Duodenal mucosa (tissue), 2 donors: ENCODE measurements around the gene VWA3B.

Experiments
- H3K27ac ChIP-seq: one replicate; pipeline ENCODE4 v1.7.0; 2013; ENCODE audit warnings: low read depth, low read length
- H3K27me3 ChIP-seq, 2 donors: one replicate each; pipeline ENCODE4 v1.7.0; 2013; ENCODE audit warnings: low read length in 2 of 2, control low read depth in 1 of 2; ENCODE audit not compliant: insufficient read depth in 2 of 2, control insufficient read depth in 1 of 2
- H3K36me3 ChIP-seq, 2 donors: one replicate each; pipeline ENCODE4 v1.7.0; 2013; ENCODE audit warnings: low read length in 2 of 2, control low read depth in 1 of 2; ENCODE audit not compliant: insufficient read depth in 2 of 2, control insufficient read depth in 1 of 2
- H3K4me1 ChIP-seq, 2 donors: one replicate each; pipeline ENCODE4 v1.7.0; 2013; ENCODE audit warnings: low read length in 2 of 2, control low read depth in 1 of 2; ENCODE audit not compliant: insufficient read depth in 2 of 2, control insufficient read depth in 1 of 2
- H3K4me3 ChIP-seq, 2 donors: one replicate each; pipeline ENCODE4 v1.7.0; 2013; ENCODE audit warnings: low read length in 2 of 2, low read depth in 1 of 2
- H3K9ac ChIP-seq, 2 donors: one replicate each; pipeline ENCODE4 v1.7.0; 2013; ENCODE audit warnings: low read length in 2 of 2, low read depth in 1 of 2
- H3K9me3 ChIP-seq, 2 donors: one replicate each; pipeline ENCODE4 v1.7.0; 2013; ENCODE audit warnings: low read length in 2 of 2, control low read depth in 1 of 2; ENCODE audit not compliant: control insufficient read depth in 1 of 2

VWA3B gene

DNA sequence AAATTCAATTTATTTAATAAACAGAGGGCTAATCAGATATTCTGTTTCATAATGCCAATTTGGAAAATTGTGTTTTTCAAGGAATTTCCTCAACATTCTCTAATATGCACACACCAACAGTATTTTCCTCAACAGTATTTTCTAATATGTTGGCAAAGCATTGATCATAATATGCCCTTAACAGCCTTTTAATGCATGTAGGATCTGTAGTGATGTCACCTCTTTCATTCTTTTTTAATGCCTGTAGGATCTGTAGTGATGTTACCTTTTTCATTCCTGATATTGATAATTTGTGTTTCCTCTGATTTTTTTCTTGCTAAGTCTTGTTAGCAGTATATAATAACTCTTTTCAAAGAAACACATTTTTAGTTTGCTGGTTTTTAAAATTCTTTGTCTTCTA is 15.9 kb downstream of the VWA3B start:
- no peaks in the 10 kb centered on the region for H3K36me3 ChIP-seq
- no peak overlapping the region for H3K9ac ChIP-seq
- no peak overlapping the region for H3K4me3 ChIP-seq
- H3K4me1 ChIP-seq, result no peaks in the 10 kb centered on the region
- H3K27me3 ChIP-seq, result no peaks in the 10 kb centered on the region
- H3K27ac ChIP-seq, result no peak overlapping the region
- H3K9me3 ChIP-seq, result no peaks in the 10 kb centered on the region

DNA sequence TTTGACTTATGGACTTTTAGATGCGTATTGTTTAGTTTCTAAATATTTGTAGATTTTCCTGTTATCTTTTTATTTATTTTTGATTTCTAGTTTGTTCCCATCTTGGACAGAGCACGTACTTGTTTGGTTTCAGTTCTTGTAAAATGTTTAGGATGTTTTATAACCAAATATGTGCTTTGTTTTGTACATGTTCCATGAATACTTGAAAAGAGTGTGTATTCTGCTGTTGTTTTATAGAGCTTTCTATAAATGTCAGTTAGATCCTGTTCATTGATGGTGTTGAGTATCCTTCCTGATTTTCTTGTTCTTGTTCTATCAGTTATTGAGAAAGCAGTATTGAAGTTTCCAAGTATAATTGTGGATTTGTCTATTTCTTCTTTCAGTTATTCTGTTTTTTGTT is 21.1 kb downstream of the VWA3B start:
- H3K9ac ChIP-seq, result no peak overlapping the region
- H3K9me3 ChIP-seq, result peaks cover 0 to 1% of the 10 kb centered on the region in 2 donors
- no peaks in the 10 kb centered on the region for H3K4me1 ChIP-seq
- no peaks in the 10 kb centered on the region for H3K36me3 ChIP-seq
- H3K27me3 ChIP-seq, result no peaks in the 10 kb centered on the region
- no peak overlapping the region for H3K4me3 ChIP-seq
- no peak overlapping the region for H3K27ac ChIP-seq

DNA sequence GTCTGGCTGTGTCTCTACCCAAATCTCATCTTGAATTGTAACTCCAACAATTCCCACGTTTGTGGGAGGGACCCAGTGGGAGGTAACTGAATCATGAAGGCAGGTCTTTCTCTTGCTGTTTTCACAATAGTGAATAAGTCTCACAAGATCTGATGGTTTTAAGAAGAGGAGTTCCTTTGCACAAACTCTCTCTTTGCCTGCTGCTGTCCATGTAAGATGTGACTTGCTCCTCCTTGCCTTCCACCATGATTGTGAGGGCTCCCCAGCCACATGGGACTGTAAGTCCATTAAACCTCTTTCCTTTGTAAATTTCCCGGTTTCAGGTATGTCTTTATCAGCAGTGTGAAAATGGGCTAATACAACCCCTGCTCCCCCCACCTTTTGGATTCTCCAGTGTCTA is 23.8 kb downstream of the VWA3B start:
- Histone ChIP-seq H3K4me3 (no peak overlapping the region), H3K9me3 (peaks cover 0 to 3% of the 10 kb centered on the region in 2 donors), H3K27me3 (no peaks in the 10 kb centered on the region), H3K9ac (no peak overlapping the region), H3K27ac (no peak overlapping the region), H3K36me3 (no peaks in the 10 kb centered on the region), H3K4me1 (peaks cover 0 to 14% of the 10 kb centered on the region in 2 donors)

DNA sequence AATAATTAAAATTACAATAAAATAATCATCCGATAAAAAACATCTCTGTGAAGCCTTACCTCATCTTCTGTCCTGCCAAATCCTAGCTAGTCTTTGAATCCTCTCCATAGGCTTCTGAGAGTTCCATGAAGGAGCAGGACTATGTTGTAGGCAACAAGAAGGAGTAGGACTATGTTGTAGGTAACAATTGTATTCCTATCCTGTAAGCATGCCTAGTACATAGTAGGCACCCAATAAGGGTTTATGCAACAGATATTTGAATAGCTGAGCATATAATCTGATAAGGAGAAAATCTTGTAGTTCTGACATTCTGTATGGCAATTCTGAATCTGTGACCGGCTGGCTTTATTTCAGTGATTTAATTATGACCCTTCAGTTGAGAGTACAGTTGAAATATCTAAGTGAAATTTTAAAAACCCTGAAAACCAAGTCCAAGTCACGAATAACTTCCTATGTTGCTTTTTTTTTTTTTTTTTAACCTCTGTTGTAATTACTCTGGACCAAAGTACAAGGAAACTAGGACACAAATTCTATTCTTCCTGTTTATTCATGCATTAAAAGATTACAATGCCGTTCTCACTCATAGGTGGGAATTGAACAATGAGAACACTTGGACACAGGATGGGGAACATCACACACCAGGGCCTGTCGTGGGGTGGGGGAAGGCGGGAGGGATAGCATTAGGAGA is 27.8 kb downstream of the VWA3B start:
- Histone ChIP-seq H3K9ac (no peak overlapping the region), H3K27ac (no peak overlapping the region), H3K27me3 (no peaks in the 10 kb centered on the region), H3K4me3 (no peak overlapping the region), H3K4me1 (peaks cover 0 to 14% of the 10 kb centered on the region in 2 donors), H3K9me3 (peaks cover 0 to 3% of the 10 kb centered on the region in 2 donors), H3K36me3 (no peaks in the 10 kb centered on the region)

DNA sequence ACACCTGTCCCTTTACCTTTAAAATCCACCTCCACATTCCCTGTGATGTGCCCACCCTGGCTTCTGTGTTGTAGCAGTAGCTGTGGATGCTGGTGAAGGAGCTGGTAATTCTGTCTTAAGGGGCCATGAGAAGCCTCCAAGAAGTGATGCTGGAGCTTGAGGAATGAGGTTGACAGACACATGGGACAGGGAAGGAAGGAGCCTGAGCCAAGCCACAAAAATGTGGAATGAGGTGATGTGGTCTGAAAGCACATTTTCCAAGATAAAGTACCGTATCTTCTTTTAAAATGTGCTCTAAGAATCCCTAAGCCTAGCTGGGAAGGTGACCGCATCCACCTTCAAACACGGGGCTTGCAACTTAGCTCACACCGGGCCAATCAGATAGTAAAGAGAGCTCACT is 31.2 kb downstream of the VWA3B start:
- H3K27me3 ChIP-seq, result no peaks in the 10 kb centered on the region
- H3K9ac ChIP-seq, result no peak overlapping the region
- no peak overlapping the region for H3K27ac ChIP-seq
- H3K9me3 ChIP-seq, result peaks cover 0 to under 1% of the 10 kb centered on the region in 2 donors
- no peaks in the 10 kb centered on the region for H3K36me3 ChIP-seq
- peaks cover 0 to 14% of the 10 kb centered on the region in 2 donors for H3K4me1 ChIP-seq
- H3K4me3 ChIP-seq, result no peak overlapping the region

DNA sequence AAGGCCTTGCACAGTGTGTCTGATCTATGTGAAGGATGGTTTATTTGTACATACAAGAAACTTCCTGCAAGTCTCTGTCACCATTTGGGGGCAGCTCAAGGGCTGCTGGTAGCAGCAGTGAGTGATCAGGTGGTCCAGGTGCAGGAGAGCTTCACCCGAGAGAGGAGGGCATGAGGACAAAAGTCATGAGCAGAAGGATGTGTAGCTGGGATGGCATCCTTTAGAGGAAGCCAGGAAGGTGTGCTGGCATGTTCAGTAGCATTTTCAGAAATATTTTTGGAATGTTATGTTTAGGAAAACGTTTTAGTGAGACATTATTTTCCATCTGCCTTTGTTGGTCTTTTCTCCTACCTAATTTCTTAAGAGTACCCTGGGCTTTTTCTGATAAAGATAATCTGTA is 31.9 kb downstream of the VWA3B start:
- Histone ChIP-seq H3K9me3 (no peaks in the 10 kb centered on the region), H3K27me3 (no peaks in the 10 kb centered on the region), H3K4me1 (peaks cover 0 to 14% of the 10 kb centered on the region in 2 donors), H3K4me3 (no peak overlapping the region), H3K27ac (no peak overlapping the region), H3K36me3 (no peaks in the 10 kb centered on the region), H3K9ac (no peak overlapping the region)

DNA sequence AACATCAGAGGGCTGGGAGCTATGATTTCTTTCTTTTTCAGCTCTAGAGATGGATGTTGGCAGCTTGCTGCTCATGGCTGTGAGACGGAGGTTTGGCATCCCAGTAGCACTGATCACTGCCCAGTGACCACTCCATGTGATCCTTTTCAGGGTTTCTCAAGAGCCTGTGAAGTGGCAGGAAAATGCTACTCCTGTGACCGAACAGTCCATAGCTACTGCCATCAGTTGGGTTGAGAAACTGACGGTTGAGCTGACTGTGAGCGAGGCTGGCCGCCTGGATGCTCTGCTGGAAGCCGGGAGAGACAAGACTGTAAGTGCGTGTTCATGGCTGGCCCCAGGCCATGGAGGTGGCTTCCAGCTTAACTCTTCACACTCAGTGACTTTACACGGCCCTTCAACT is 34.2 kb downstream of the VWA3B start:
- Histone ChIP-seq H3K36me3 (no peaks in the 10 kb centered on the region), H3K9ac (no peak overlapping the region), H3K27me3 (no peaks in the 10 kb centered on the region), H3K4me3 (no peak overlapping the region), H3K4me1 (no peaks in the 10 kb centered on the region), H3K9me3 (no peaks in the 10 kb centered on the region), H3K27ac (no peak overlapping the region)

DNA sequence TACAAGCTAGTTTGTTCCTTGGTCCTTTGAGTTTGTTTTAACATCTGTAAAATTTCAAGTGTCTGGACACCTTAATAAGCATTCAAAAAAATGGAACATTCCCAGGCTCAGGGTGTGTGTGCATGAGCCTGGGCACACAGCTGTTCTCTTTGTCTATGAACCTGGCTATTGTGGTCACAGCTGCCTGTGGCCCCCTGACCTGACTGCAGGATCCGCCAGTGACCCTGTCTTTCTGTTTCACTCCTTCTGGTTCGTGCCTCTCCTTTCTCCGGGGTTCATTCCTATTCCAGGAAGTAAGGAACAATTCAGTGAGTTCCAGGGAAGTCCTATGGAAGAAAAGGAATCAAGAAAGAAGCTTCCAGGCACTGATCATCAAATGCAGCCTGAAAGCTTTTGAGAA is 35.6 kb downstream of the VWA3B start:
- Histone ChIP-seq H3K27ac (no peak overlapping the region), H3K9ac (no peak overlapping the region), H3K27me3 (no peaks in the 10 kb centered on the region), H3K4me3 (no peak overlapping the region), H3K4me1 (no peaks in the 10 kb centered on the region), H3K9me3 (no peaks in the 10 kb centered on the region), H3K36me3 (no peaks in the 10 kb centered on the region)

DNA sequence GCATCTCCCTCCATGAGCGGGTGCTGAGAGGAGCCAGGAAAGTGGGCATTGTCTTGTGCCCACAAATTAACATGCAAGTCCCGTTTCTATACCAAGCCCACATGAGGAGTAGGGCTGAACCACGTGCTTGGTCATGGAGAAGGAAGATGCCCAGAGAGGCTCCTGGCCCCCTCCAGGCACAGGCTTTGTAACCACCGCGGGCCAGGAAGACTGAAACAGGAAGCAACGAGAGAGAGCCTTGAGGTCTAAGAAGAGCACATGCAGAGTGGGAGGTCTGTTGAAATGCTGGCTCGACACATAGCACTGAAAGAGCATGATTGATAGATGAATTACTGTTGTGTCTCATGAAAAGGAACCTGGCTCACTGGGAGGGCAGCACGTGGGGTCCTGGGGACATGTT is 36.3 kb downstream of the VWA3B start:
- Histone ChIP-seq H3K4me1 (no peaks in the 10 kb centered on the region), H3K27me3 (no peaks in the 10 kb centered on the region), H3K4me3 (no peak overlapping the region), H3K36me3 (no peaks in the 10 kb centered on the region), H3K9ac (no peak overlapping the region), H3K27ac (no peak overlapping the region), H3K9me3 (no peaks in the 10 kb centered on the region)

DNA sequence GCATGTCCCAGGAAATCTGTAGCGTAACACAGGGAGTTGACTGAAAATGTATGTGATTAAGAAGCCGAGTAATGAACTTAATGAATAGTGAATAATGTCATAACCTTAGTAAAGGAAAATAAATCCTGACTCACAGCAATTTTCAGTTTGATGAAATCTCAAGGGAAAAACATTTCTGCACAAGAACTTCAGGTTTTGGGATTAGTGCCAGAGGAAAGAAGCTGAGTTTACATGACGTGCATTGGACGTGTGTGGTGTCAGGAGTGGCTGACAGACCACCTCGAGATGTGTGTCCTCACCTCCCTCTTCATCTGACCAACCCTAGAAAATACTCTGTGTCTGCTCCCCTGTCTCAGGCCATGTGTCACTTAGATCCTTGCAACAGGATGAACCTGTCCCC is 39.1 kb downstream of the VWA3B start:
- H3K36me3 ChIP-seq, result no peaks in the 10 kb centered on the region
- no peak overlapping the region for H3K27ac ChIP-seq
- H3K9ac ChIP-seq, result no peak overlapping the region
- H3K4me1 ChIP-seq, result no peaks in the 10 kb centered on the region
- no peak overlapping the region for H3K4me3 ChIP-seq
- peaks cover 0 to 4% of the 10 kb centered on the region in 2 donors for H3K27me3 ChIP-seq
- H3K9me3 ChIP-seq, result no peaks in the 10 kb centered on the region
